GM19035 (cell line): Measurements from ENCODE around the gene DSTN.

ENCODE experiments used
- ATAC-seq: cut with Tn5 transposase; IDR thresholded peaks from one replicate; pipeline ENCODE4 v1.9.1; 2021; ENCODE audit not compliant: unreplicated experiment

Gene DSTN

DNA sequence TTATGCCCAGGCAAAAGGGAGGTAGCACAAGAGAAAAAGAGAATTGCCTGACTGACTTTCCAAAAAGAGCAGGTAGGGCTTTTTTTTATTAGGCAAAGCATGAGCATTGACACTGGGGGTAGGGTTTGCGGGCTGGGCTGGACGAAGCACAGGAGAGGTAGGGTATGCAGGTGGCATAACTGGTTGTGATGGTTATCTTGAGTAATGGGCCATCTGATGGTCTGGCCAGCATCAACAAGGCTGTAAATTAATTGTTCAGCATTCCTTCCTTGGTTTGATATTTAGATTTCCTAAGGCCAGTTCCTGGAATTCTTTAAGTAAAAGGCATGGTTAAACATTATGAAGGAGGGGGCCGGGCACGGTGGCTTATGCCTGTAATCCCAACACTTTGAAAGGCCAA, 24.7 kb upstream of the DSTN start:
- no peak for ATAC-seq

- ATAC-seq = no peak
These were observed 20.7 kb upstream of the DSTN start for GRCh38 chr20:17549131-17549530.

GRCh38 chr20:17555106-17555505, 14.8 kb upstream of the DSTN start:
- ATAC-seq = no peak

DNA sequence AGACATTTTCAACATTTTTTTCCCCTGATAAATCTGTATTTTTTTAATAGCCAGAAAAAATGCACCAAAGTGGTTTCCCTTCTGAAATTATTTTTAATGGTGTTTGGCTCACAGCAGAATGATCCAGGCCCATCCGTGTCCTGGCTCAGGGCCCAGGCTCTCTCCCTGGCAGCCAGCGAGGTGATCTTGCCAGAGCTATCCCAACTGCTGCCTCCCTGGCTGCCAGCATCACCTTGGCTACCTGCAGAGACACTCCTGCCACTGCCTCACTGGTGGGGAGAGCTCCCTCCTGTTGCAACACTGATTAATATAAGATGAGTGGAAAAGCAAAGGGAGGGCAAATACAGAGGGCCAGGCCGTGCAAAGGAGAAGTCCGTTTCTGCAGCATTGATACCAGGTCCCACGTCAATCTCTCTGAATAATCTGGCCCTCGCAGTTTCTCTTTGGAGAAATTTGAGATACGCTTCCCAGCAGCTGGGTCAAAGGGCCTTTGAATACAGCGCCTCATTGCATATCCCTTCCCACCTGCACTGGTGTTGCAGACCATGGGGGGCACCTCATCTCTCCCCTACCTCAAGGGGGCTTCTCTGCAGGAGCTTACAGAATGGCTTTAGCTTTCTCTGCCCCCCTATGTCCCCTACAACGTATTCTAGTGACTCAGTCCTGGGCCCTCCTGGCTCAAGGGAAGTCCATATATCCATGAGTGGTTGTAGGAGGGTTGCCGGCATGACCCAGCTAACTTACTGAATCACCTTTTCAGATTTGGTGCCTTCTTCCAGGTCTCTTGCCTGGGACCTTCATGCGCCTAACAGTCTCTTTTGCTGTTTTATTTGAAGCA, 12.8 kb upstream of the DSTN start:
- ATAC-seq = no peak

GRCh38 chr20:17557675-17558006, 12.2 kb upstream of the DSTN start:
- no peak for ATAC-seq

- ATAC-seq = no peak
These were observed 11.5 kb upstream of the DSTN start for GRCh38 chr20:17558154-17558940.

GRCh38 chr20:17558941-17559304, 11.0 kb upstream of the DSTN start:
- no peak for ATAC-seq

DNA sequence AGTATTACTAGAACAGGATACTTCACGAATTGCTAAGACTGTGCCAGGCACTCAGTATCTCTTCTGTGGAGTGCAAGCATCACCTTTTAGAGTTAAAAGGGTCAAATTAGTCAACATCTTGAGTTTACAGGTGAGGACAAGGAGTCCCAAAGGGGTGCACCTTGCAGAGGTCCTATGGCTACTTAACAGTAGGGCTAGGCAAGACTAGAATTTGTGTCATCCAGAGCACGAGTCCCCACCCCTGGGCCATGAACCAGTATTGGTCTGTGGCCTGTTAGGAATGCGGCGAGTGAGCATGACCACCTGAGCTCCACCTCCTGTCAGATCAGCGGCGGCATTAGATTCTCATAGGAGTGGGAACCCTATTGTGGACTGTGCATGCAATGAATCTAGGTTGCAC, 10.5 kb upstream of the DSTN start:
- no peak for ATAC-seq

- ATAC-seq = no peak
These were observed 9.4 kb upstream of the DSTN start for GRCh38 chr20:17560344-17561074.

DNA sequence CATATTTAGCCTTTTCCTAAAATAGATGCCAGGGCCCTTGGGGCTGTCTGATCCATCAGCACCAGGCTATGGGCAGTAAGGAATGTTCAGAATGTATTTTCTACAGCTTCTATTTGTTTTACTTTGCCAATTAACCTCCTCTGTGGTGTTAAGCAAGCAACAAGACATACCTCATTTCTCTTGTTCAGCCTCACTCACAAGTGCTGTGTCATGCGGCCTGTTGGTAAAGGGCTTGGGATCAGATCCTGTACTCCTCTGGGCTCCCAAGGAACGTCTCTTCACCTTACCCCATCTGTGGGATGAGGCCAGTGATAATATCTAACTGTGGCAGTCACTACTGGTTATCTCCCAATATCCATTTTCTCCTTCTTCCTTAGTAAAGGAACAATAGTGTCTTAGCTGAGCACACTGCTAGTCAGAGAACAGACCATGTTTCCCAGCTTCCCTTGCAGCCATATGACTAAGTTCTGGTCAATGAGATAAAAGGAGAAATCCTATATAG, 7.0 kb upstream of the DSTN start:
- no peak for ATAC-seq

GRCh38 chr20:17565169-17565845, 4.6 kb upstream of the DSTN start:
- no peak for ATAC-seq

DNA sequence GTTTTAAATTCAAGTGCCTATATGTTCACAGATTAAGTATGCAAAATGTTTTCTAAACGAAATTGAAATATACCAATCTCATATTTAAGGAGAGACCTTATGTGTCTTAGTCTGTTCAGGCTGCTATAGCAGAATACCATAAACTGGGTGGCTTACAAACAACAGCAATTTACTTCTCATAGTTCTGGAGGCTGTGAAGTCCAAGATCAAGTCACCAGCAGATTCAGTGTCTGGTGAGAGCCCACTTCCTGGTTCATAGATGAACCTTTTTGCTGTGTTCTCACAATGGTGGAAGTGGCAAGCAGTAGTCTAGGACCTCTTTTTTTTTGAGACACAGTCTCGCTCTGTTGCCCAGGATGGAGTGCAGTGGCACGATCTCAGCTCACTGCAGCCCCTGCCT, 3.5 kb upstream of the DSTN start:
- no peak for ATAC-seq

GRCh38 chr20:17568045-17568788, 1.7 kb upstream of the DSTN start:
- no peak for ATAC-seq

DNA sequence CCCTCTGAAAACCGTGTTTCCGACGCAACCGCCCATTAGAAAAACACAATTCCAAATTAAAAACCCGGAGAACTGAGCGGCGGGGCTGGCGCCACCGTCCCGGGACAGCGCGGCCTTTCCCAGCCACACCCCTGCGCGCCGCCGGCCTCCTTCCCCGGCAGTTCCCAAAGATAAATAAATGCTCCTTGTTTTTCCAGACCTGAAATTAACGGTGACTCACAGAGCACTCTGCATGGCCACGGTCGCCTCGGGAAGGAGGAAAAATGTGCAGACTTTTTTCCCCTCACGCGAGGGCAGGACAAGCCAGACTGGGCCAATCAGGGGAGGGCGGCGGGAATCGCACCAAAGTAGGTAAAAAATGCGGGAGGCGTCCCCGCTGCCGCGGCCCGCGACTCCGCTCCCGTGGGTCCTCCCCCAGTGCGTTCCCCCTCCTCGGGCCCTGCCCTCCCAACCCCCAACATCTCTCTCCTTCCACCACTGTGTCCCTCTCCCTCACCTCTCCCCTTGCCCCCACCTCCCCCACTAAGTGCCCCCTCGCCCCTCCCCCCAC, 828 bp upstream of the DSTN start:
- ATAC-seq = no peak

- ATAC-seq = peak; percentile 43
These were observed 675 bp downstream of the DSTN start for GRCh38 chr20:17570347-17571152.

DNA sequence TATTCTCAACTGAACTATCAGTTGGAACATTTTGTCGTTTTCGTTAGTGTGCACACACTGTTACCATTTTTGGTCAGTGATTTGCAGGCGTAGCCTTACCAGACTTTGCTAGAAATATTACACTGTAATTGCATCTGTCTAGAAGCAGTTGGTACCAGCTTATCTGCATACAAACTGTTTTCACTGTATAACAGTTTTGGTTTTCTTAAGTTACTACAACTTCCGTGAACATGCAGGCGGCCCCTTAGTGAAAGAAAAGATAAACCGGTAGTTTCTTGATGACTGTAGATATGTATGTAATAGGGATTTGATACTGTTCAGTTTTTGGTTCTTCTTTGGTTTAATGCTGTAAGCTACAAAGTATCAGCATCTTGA, 1.3 kb downstream of the DSTN start:
- peak; percentile 24 for ATAC-seq

- no peak for ATAC-seq
These were observed 2.3 kb downstream of the DSTN start for GRCh38 chr20:17572034-17572638.

GRCh38 chr20:17573463-17573862, 3.6 kb downstream of the DSTN start:
- ATAC-seq = no peak

DNA sequence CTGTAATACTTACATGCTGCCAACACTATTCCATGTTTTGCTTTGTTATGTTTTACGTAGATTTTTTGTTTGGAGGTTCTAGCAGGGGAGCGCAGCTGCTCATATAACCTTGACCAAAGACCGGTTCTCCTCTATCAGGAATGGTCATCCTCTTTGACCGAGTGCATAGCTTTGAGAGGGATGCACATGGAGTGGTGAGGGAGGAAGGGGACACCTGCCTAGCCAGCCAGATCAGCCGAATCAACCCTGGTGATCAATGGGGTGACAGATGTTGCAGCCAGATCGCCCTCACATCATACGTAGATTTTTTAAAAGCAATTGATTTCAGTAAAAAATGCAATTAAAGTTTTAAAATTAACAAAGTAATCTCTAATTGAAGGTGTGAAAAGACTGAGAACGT, 6.3 kb downstream of the DSTN start:
- no peak for ATAC-seq
